GM19463 (cell line): ENCODE data around the gene AMBRA1.

ENCODE experiments used
- ATAC-seq: cut with Tn5 transposase; IDR thresholded peaks from one replicate; pipeline ENCODE4 v1.9.1; 2021; ENCODE audit warnings: mild to moderate bottlenecking, moderate library complexity; ENCODE audit not compliant: unreplicated experiment

AMBRA1 gene

GRCh38 chr11:46445920-46446771 lies 147.7 kb downstream of the AMBRA1 start:
- no peak for ATAC-seq

GRCh38 chr11:46445192-46445919 lies 148.5 kb downstream of the AMBRA1 start:
- ATAC-seq: no peak

GRCh38 chr11:46444305-46444704 lies 149.5 kb downstream of the AMBRA1 start:
- no peak for ATAC-seq

GRCh38 chr11:46438211-46438610 lies 155.6 kb downstream of the AMBRA1 start:
- no peak for ATAC-seq

GRCh38 chr11:46437122-46437689 lies 156.6 kb downstream of the AMBRA1 start:
- no peak for ATAC-seq

GRCh38 chr11:46436113-46436512 lies 157.7 kb downstream of the AMBRA1 start:
- ATAC-seq: no peak

GRCh38 chr11:46435679-46436078 lies 158.1 kb downstream of the AMBRA1 start:
- ATAC-seq: no peak

- ATAC-seq: no peak
Measured at GRCh38 chr11:46431211-46431610, 162.6 kb downstream of the AMBRA1 start.

GRCh38 chr11:46429717-46430116 lies 164.1 kb downstream of the AMBRA1 start:
- ATAC-seq: no peak

GRCh38 chr11:46427364-46427763 lies 166.5 kb downstream of the AMBRA1 start:
- ATAC-seq: no peak

- no peak for ATAC-seq
Measured at GRCh38 chr11:46426233-46426991, 167.4 kb downstream of the AMBRA1 start.

GRCh38 chr11:46422588-46422987 lies 171.2 kb downstream of the AMBRA1 start:
- no peak for ATAC-seq

GRCh38 chr11:46421257-46421880 lies 172.5 kb downstream of the AMBRA1 start:
- ATAC-seq: no peak

- no peak for ATAC-seq
Measured at GRCh38 chr11:46420513-46420912, 173.3 kb downstream of the AMBRA1 start.

GRCh38 chr11:46418751-46419150 lies 175.1 kb downstream of the AMBRA1 start:
- ATAC-seq: no peak

GRCh38 chr11:46417711-46418110 lies 176.1 kb downstream of the AMBRA1 start:
- ATAC-seq: no peak

- no peak for ATAC-seq
Measured at GRCh38 chr11:46414879-46415278, 178.9 kb downstream of the AMBRA1 start.

- ATAC-seq: no peak
Measured at GRCh38 chr11:46414466-46414796, 179.4 kb downstream of the AMBRA1 start.

- no peak for ATAC-seq
Measured at GRCh38 chr11:46413760-46414465, 179.9 kb downstream of the AMBRA1 start.

GRCh38 chr11:46410021-46410420 lies 183.8 kb downstream of the AMBRA1 start:
- no peak for ATAC-seq
